ENCODE measurements around the gene ASB16. TPM values are rescaled to one million over a fixed set of nuclear protein-coding genes. Genes with fewer than 3 reads are reported as not detected.

ASB16 gene, protein sequence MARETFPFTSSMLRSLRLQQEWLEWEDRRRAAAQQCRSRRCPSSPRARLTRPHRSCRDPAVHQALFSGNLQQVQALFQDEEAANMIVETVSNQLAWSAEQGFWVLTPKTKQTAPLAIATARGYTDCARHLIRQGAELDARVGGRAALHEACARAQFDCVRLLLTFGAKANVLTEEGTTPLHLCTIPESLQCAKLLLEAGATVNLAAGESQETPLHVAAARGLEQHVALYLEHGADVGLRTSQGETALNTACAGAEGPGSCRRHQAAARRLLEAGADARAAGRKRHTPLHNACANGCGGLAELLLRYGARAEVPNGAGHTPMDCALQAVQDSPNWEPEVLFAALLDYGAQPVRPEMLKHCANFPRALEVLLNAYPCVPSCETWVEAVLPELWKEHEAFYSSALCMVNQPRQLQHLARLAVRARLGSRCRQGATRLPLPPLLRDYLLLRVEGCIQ
- total RNA-seq: 10 to 100 TPM in 7 of 9 donors, 1 to 10 TPM in 2; 7.7 to 71.1 (median 13.8) TPM
- polyA plus RNA-seq: 1 to 10 TPM; 1.5 to 5.1 TPM
- long read RNA-seq, donor 1, partial matches to known transcripts: 0 of 5 reads
- long read RNA-seq, donor 1, other reads (novel, unspliced or antisense): 1 of 5 reads
- long read RNA-seq, donor 2, partial matches to known transcripts: 0 of 6 reads
- long read RNA-seq, donor 2, other reads (novel, unspliced or antisense): 5 of 6 reads
- long read RNA-seq, donor 3, partial matches to known transcripts: 1 of 7 reads
- long read RNA-seq, donor 3, other reads (novel, unspliced or antisense): 5 of 7 reads

DNA sequence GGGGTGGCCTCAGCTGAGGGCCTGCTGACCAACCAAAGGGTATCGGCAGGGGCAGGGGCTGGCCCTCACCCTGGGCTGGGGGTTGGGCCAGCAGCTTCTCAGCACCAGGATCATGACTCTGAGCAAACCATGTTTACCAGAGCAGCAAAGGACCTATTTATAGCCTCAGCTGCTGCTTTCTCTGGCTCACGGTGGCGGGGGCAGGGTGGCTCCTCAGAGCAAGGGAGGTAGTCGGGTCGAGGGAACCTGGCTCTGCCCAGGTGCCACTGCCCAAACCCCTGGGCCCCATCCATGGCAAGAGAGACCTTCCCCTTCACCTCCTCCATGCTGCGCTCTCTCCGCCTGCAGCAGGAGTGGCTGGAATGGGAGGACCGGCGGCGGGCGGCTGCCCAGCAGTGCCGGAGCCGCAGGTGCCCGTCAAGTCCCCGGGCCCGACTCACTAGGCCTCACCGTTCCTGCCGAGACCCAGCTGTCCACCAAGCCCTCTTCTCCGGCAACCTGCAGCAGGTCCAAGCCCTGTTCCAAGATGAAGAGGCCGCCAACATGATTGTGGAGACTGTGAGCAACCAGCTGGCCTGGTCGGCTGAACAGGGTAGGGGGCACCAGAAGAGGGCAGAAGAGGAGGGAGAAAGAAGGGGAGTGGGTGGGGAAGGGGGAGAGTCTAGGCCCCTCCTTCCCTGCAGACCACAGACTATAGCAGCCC, at the start of gene ASB16:
ASB16 (plus strand) TSS at position 206 of the 703 bp plus-strand sequence; CDS start at position 292, 86 bp downstream.
- peaks cover 0 to 20% (median 7%) of the 10 kb centered on the region in 9 donors for H3K36me3 ChIP-seq
- peak within 1 kb of the TSS; percentile 22 to 59 (median 47) for H3K4me3 ChIP-seq
- DNase-seq (peak in 4 of 5 donors; percentile 52 to 80 (median 72)), ATAC-seq (peak; percentile 60 to 89 (median 82))
- no peaks in the 10 kb centered on the region for H3K27me3 ChIP-seq
- TF ChIP-seq POLR2A (IDR thresholded peaks at IDR 0.05): peak in 1 of 2 donors; percentile 52
- TF ChIP-seq, protein P1, sequence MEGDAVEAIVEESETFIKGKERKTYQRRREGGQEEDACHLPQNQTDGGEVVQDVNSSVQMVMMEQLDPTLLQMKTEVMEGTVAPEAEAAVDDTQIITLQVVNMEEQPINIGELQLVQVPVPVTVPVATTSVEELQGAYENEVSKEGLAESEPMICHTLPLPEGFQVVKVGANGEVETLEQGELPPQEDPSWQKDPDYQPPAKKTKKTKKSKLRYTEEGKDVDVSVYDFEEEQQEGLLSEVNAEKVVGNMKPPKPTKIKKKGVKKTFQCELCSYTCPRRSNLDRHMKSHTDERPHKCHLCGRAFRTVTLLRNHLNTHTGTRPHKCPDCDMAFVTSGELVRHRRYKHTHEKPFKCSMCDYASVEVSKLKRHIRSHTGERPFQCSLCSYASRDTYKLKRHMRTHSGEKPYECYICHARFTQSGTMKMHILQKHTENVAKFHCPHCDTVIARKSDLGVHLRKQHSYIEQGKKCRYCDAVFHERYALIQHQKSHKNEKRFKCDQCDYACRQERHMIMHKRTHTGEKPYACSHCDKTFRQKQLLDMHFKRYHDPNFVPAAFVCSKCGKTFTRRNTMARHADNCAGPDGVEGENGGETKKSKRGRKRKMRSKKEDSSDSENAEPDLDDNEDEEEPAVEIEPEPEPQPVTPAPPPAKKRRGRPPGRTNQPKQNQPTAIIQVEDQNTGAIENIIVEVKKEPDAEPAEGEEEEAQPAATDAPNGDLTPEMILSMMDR (IDR thresholded peaks at IDR 0.05): peak in 3 of 12 donors; percentile 7 to 19 (median 17)
- intact Hi-C loops (cut with DNase I): loop anchor here in 2 of 10 donors (5.0 kb wide), 1 partner anchor 228 kb away; the partner anchor contains the start of gene PPY (in 2 of the 2)
- H3K27ac ChIP-seq: peak within 1 kb of the TSS; percentile 63 to 97 (median 90)
- 19 to 25% (median 23%) methylated on average over 15 to 21 of the region's 21 CpGs for WGBS, 4 donors
- no peaks in the 10 kb centered on the region for H3K9me3 ChIP-seq
- peaks cover 0 to 32% (median 9%) of the 10 kb centered on the region in 12 donors for H3K4me1 ChIP-seq

DNA sequence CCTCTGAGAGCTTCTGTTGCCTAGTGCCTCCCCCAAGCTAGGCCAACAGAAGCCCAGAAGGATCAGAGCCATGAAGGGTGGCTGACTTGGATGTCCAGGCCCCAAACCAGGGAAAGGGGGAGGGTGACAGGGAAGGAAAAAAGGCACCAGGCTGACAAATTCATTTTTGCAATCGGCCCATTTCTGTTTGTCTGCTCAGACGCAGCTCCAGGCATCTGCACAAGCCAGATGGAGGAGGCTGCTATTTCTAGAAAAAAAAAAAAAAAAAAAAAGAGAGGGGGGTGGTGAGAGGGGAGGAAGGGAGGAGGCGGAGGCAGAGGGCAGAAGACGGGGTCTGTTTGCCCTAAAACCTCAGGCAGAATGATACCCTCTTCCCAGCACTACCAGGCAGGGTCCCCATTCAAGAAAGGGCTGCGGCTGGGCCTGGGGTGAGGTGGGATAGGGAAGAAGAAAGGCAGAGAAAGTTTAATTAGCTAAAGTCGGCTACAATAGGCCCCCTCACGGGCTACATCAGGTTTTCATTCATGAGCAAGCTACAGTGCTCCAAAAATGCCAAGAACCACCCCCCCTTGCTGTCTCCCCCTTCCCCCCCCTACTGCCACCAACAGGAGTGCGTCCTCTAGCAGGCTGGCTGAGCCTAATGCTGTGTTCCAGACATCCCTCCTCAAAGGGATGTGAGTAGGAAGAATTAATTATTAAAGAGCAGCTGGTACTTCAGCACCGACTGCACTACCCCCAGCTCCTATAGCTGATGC, 49.5 kb upstream of the ASB16 start:
- Histone ChIP-seq H3K9me3 (no peaks in the 10 kb centered on the region), H3K27me3 (no peaks in the 10 kb centered on the region), H3K4me1 (peaks cover 0 to 75% (median 50%) of the 10 kb centered on the region in 12 donors), H3K27ac (peak overlapping the region in 4 of 12 donors; percentile 15 to 98 (median 73)), H3K36me3 (peaks cover 0 to 15% (median 8%) of the 10 kb centered on the region in 9 donors), H3K4me3 (peak overlapping the region in 2 of 12 donors; percentile 86 to 100)
- DNase-seq (no peak), ATAC-seq (no peak)
- TF ChIP-seq POLR2A (IDR thresholded peaks at IDR 0.05): no peak
- TF ChIP-seq, protein P1 (IDR thresholded peaks at IDR 0.05): no peak
- intact Hi-C loops (cut with DNase I): loop anchor here in 1 of 10 donors (10.0 kb wide), 1 partner anchor 46 kb away; the partner anchor contains the start of gene G6PC3
- 35 to 45% (median 40%) methylated on average over 8 to 9 of the region's 9 CpGs for WGBS, 4 donors

DNA sequence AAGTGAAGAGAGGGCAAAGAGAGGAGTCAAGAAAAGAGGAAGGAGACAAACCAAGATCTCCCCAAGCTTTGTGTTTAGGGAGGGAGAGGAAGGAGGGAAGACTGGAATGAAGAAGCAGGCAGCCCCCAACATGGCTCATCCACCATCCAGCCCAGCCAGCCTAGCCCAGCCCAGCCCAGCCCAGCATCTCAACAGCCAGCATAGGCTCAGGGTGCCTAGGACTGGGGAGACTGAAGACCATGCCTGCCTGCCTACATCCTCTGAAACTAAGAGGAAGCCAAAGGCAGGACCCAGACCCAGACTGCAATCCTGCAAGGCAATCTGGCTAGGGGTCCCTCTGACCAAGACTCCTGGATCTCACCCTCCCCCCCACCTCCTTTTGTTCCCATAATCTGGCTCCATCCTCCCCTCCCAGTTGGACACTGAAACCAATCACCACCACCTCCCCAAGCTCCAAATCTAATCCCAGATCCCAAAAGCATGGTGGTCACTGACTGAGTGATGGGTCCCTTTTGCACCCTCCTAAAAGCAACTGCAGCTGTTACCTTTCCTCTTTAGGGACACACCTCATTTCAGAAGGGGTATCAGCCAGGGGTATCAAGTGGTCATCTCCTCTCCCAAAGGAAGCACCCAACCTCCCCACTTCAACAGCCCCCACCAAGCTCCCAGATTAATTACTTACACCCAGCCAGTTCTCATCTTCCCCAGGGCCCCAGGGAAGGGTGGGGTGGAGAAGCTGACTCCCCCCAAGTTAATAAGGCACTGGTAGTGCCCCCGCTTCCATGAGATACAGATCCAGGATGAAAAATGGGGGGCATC, 48.3 kb upstream of the ASB16 start:
- no peaks in the 10 kb centered on the region for H3K9me3 ChIP-seq
- H3K4me1 ChIP-seq: peaks cover 0 to 68% (median 48%) of the 10 kb centered on the region in 12 donors
- H3K27me3 ChIP-seq: no peaks in the 10 kb centered on the region
- H3K4me3 ChIP-seq: peak overlapping the region; percentile 86 to 100 (median 99)
- DNase-seq (no peak), ATAC-seq (no peak)
- peak overlapping the region in 11 of 12 donors; percentile 87 to 99 (median 94) for H3K27ac ChIP-seq
- intact Hi-C loops (cut with DNase I): loop anchor here in 1 of 10 donors (10.0 kb wide), 1 partner anchor 47 kb away; the partner anchor contains the start of gene G6PC3
- WGBS, 4 donors: 12 to 16% (median 14%) methylated on average over 1 of the region's 1 CpG
- no peak for TF ChIP-seq POLR2A (IDR thresholded peaks at IDR 0.05)
- TF ChIP-seq, protein P1 (IDR thresholded peaks at IDR 0.05): no peak
- H3K36me3 ChIP-seq: peaks cover 0 to 4% (median under 1%) of the 10 kb centered on the region in 9 donors
